ENCODE measurements around the gene ZNF232. TPM values are rescaled to one million over a fixed set of nuclear protein-coding genes. Genes with fewer than 3 reads are reported as not detected.

The ZNF232 gene
- total and polyA plus RNA-seq, 2 of the 13 experiments (the other 11 are each of a cell fraction or from before 2014, with no cell fraction given): 7.8 to 28.7 TPM

- Histone ChIP-seq H3K27ac (ENCODE audit: extremely low read length, insufficient read depth, low read length) (no peak overlapping the region), H2AFZ (ENCODE audit: low read length) (no peak overlapping the region), H3K9me3 (ENCODE audit: low read length) (peaks cover 77% of the 10 kb centered on the region), H3K9ac (ENCODE audit: insufficient read depth, low read depth, low read length) (no peak overlapping the region), H3K4me2 (ENCODE audit: low read depth, low read length) (no peak overlapping the region), H3K36me3 (replicated peaks in 1 of 2; ENCODE audit: control insufficient read depth in 1 of 2, insufficient read depth in 2 of 2, low read length in 2 of 2) (no peaks in the 10 kb centered on the region), H4K20me1 (ENCODE audit: insufficient read depth, low read length) (no peaks in the 10 kb centered on the region), H3K4me1 (ENCODE audit: insufficient read depth, low read length) (no peaks in the 10 kb centered on the region), H3K79me2 (ENCODE audit: insufficient read depth, low read length) (no peaks in the 10 kb centered on the region), H3K4me3 (replicated peaks in 1 of 3; ENCODE audit: insufficient read depth in 1 of 3, low read depth in 2 of 3, low read length in 3 of 3) (no peak overlapping the region), H3K27me3 (ENCODE audit: control insufficient read depth in 1 of 2, insufficient read depth in 2 of 2, low read length in 2 of 2) (no peaks in the 10 kb centered on the region; a peak in 1 of 5 replicates)
- BruUV-seq (replicated peaks): no TSS peak
- DNase-seq (ENCODE audit: low spot score) (no peak), FAIRE-seq (no peak), ATAC-seq (no peak)
- TF ChIP-seq ZNF710 (CRISPR knock-in tag; IDR thresholded peaks at IDR 0.05; ENCODE audit: borderline replicate concordance) (no peak), KDM6A (CRISPR knock-in tag; IDR thresholded peaks at IDR 0.05; ENCODE audit: low read depth) (no peak), ZNF441 (CRISPR knock-in tag; IDR thresholded peaks at IDR 0.05; ENCODE audit: borderline replicate concordance) (no peak), PRDM15 (CRISPR knock-in tag; IDR thresholded peaks at IDR 0.05) (no peak), CBX1 (IDR thresholded peaks at IDR 0.05; ENCODE audit: low read depth) (no peak), ZFP37 (CRISPR knock-in tag; IDR thresholded peaks at IDR 0.05; ENCODE audit: borderline replicate concordance) (no peak), CREB1 (IDR thresholded peaks at IDR 0.05) (no peak), CREB1 (CRISPR knock-in tag; IDR thresholded peaks at IDR 0.05) (no peak), ZNF143 (CRISPR knock-in tag; IDR thresholded peaks at IDR 0.05) (no peak), ZBTB42 (CRISPR knock-in tag; IDR thresholded peaks at IDR 0.05) (no peak), ZNF383 (CRISPR knock-in tag; IDR thresholded peaks at IDR 0.05; ENCODE audit: borderline replicate concordance) (no peak), ZFYVE20 (CRISPR knock-in tag; IDR thresholded peaks at IDR 0.05; ENCODE audit: borderline replicate concordance, low read depth) (no peak), ZNF607 (CRISPR knock-in tag; IDR thresholded peaks at IDR 0.05; ENCODE audit: borderline replicate concordance) (no peak), ZNF563 (CRISPR knock-in tag; IDR thresholded peaks at IDR 0.05) (no peak)
- CTCF ChIA-PET (ENCODE audit: low intra/inter-chr PET ratio, low total read pairs): no interaction called here
- in situ Hi-C loops (cut with HindIII; ENCODE audit: extremely low pct_ligation_motif_present, low pct_unique_long_range_greater_than_20kb): no loop called here
- intact Hi-C loops (cut with micrococcal nuclease; ENCODE audit: unreplicated experiment): no loop called here
- POLR2A ChIA-PET: no interaction called here
- WGBS (ENCODE audit: low lambda C conversion rate): 15% methylated on average over 6 of the region's 6 CpGs
Measured at GRCh38 chr17:5092218-5093010, 19.3 kb downstream of the ZNF232 start.
